Stimulated activated CD4-positive, alpha-beta T cell treated with anti-CD3 and anti-CD28 coated beads, Interleukin-2, amount 100 ng/mL, for 4 hours (primary cell): ENCODE results near the gene LTBP1.

Source experiments
- DNase-seq: peaks from one replicate; pipeline ENCODE4 v3.0.0-alpha.2; 2020; ENCODE audit warnings: low read depth

Gene LTBP1

DNA sequence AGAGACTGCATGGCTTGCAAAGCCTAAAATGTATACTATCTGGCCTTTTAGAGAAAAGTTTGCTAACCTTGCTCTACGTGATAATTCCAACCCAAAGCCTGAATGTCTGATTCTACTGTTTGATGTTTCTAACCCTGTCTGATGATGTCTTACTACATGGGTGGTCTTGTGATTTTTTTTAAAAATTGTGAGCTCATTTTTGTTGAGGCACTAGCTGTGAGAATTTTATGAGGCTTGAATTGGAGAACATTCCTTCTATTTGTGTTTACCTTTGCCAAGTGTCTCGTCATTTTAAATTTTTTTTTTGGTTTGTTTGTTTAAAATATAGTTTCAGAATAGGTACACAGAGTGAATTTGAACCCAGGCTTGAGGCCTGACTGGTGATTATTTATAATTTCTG lies 15.2 kb upstream of the LTBP1 start:
- no peak for DNase-seq

GRCh38 chr2:32931945-32932709 lies 14.6 kb upstream of the LTBP1 start:
- DNase-seq = no peak

DNA sequence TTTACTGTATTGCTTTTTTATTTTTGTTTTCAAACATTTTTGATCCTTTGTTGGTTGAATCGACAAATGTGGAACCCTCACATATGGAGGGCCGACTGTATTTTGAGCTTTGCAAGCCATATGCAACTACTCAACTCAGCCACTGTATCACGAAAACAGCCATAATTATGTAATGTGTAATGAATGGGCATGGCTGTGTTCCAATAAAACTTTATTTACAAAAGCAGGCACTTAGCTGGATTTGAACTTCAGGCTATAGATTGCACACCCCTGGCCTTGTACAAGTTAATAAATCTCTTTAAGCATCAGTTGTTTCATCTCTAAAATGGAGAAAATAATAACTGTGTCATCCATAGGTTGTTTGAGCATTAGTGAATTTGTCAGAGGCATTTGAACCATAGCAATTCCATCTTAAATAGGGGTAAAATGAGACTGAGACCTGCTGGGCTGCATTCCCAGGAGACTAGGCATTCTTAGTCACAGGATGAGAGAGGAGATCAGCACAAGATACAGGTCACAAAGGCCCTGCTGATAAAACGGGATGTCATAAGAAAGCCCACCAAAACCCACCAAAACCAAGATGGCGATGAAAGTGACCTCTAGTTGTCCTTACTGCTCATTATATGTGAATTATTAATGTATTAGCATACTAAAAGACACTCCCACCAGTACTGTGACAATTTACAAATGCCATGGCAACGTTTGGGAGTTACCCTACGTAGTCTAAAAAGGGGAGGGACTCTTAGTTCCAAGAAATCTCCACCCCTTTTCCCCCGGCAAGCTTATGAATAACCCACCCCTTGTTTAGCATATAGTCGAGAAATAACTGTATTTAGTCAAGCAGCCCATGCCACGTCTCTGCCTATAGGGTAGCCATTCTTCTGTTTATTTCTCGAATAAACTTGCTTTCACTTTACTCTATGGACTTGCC lies 13.7 kb upstream of the LTBP1 start:
- no peak for DNase-seq

- DNase-seq = no peak
Measured at GRCh38 chr2:32933756-32934095, 13.0 kb upstream of the LTBP1 start.

DNA sequence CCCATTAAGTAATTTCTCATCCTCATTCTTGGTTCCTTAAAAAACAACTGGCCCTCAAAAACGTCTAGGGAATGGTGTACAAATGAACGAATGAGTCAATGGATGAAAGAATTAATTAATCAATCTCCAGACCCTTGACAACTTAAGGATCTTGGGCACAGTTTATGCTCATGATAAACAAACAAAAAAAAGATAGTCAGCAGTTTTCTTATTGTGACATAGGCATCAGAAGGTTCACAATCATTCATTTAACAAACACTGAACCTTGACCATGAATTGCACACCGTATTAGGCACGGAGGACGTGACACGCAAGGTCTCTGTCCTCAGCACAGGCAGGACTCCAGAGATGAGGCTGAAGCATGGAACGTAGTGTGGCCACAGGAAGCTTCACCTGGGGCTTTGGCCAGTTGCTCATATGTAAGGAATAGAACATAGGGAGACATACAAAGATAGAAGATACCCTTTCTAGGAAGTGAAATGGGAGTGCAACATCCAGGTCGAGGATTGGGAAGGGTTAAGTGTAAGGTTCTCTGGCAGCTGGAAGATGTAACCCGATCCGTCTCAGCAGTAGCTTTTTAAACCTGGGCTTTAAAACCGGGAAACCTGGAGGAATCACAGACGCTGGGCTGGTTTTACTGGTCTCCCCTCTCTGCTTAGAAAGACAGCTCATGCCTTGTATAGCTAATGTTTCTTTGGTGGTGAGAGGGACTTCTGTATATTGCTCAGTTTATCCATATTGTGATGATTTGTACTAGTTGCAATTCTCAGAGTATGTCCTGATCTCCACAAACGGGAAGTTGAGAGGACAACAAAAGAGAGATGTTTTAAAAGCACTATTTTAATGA lies 8.9 kb upstream of the LTBP1 start:
- DNase-seq = no peak

DNA sequence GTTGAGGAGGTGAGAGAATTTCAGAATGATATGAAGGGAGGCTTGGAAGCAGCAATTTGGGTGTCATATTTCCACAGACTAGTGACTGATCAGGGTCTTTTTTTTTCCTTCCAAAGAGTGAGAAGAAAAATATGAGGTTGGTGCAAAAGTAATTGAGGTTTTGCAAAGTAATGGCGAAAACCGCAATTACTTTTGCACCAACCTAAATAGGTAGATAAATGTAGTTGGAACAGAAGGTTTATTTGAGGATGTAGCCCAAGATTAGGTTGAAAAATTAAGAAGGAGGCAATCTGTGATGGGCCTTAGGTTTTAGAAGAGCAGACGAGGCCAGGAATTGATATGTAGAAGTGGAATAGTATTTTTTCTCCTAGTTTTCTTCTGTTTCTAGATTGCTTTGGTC lies 7.8 kb upstream of the LTBP1 start:
- DNase-seq = no peak

DNA sequence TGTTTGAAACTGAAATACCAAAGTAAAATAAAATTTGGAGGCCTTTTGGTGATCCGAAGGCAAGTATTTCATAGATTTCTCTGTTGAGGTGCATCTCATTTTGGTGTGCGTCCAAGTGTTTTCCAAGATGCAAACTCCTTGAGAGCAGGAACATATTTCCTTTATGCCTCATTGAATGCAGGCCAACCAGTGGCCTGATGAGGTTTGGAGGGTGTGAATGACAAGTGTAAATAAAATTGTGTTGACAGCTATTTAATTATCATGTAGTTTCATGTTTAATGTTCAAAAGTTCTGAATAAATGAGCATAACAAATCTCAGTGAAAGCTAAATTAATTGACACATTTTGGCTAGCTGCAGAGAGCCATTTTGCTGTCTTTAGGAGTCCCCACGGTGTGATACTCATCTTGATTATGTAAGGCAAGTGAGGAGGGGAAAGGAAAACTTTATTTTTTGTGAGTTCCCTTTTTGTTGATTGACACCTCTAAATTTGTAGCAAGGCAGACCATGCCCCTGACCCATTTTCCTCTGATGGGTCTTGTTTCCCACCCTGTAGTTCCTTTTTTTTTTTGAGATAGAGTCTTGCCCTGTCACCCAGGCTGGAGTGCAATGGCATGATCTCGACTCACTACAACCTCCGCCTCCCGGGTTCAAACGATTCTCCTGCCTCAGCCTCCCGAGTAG lies 6.3 kb upstream of the LTBP1 start:
- DNase-seq = no peak

GRCh38 chr2:32941944-32942690 lies 4.6 kb upstream of the LTBP1 start:
- no peak for DNase-seq

GRCh38 chr2:32942793-32943485 lies 3.8 kb upstream of the LTBP1 start:
- no peak for DNase-seq

- no peak for DNase-seq
Measured at GRCh38 chr2:32945286-32945685, 1.5 kb upstream of the LTBP1 start.

GRCh38 chr2:32947076-32947483 lies 327 bp downstream of the LTBP1 start:
- no peak for DNase-seq

- DNase-seq = no peak
Measured at GRCh38 chr2:32947484-32948143, 861 bp downstream of the LTBP1 start.

GRCh38 chr2:32948266-32948665 lies 1.5 kb downstream of the LTBP1 start:
- DNase-seq = no peak

DNA sequence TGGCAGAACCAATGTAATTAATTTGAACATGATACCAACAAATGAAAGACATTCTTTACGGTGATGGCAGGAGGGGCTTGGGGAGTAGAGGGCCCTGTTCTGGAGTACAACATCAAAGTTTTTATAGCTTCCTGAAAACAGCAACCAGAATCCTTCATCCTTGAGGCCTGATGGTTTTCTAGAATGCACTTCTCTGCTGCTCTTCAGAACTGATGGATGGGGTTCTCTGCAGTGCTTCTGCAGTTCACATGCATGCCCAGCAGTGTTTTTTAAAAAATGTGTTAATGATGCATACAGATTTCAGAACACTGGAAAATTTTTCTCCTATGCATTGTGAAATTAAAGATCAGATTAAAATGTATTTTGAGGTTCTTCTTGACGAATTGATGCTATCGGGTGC lies 2.5 kb downstream of the LTBP1 start:
- DNase-seq = no peak

- no peak for DNase-seq
Measured at GRCh38 chr2:32951672-32952071, 4.9 kb downstream of the LTBP1 start.

DNA sequence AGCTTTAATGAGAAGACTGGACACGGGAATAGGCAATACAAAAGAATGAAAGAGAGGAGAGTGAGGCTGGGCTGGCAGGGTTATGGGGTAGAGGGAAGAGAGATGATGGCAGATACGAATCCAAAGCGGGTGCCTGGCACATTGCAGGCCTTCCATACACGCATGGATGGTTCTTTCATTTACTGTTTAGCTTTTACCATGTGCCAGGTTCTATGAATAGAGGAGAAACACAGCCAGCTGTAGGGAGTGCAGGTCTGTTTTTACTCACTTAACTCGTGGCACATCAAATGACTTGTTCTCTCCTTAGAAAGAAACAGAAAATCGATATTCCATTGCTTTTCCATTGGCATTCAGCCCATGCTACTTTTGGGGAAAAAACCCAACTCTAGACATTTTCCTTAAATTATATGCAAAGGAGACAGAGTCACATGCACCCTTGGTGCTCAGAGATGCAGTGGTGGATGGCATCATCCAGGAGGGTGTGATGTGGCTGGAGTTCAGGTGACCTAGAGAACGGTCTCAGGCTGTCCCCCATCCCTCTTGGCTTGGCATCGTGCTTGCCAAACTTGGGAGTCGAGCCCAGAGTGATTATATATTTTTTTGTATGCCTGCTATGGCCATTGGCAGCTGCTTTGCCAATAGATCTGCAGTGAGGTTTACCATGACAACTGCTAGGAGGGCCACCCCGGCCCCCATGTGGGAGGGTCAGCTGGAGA lies 6.2 kb downstream of the LTBP1 start:
- no peak for DNase-seq

DNA sequence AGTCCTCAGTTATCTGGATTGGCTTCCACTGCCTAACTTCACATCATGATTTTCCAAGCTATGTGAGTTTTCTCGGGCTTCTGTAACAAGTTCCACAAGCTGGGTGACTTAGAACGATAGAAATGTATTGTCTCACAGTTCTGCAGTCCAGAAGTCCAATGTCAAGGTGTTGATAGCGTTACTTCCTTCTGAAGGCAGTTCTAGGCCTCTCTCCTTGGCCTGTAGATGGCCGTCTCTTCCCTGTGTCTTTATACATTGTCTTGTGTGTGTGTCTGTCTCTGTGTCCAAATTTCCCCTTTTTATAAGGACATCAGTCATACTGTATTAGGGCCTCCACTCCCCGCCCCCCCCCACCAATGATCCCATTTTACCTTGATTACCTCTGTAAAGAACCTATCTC lies 7.5 kb downstream of the LTBP1 start:
- DNase-seq = no peak

GRCh38 chr2:32958821-32959220 lies 12.1 kb downstream of the LTBP1 start:
- no peak for DNase-seq

DNA sequence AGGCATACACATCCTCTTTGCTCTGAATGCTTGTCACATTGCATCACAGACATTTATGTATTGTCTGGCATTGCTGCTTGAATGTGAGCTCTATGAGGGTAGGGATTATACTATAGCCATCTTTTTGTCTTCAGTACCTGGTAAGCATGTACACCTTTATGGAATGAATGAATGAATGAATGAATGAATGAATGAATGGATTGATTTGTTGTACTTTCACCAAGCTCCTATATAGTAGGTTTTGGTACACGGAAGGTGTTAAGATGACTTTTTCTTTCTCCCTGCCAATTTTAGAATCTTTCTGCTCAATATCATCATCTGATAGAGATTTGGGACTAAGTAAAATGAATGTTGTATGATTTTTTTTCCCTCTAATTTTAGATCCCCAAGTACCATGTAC lies 13.5 kb downstream of the LTBP1 start:
- no peak for DNase-seq
